Keratinocyte (primary cell): Measurements from ENCODE around the gene LRRC27. TPM values are rescaled to one million over a fixed set of nuclear protein-coding genes. Genes with fewer than 3 reads are reported as not detected.

Experiments used
- DNase-seq: peaks from one replicate; pipeline ENCODE4 v3.0.0-alpha.2; 2011; ENCODE audit warnings: low read depth, missing footprints, low spot score
- FAIRE-seq: peaks from 2 replicates; lab custom pipeline; 2011; peaks lifted over from hg19 to GRCh38; lab: Jason Lieb, UNC
- H2AFZ ChIP-seq: 2 replicates; pipeline ENCODE4 v1.6.0; 2012; ENCODE audit warnings: low read length, control low read depth, inconsistent platforms; ENCODE audit not compliant: control insufficient read depth
- H3K27ac ChIP-seq: 2 replicates; pipeline ENCODE4 v1.5.1; 2011; ENCODE audit warnings: low read length; ENCODE audit not compliant: control insufficient read depth, insufficient read depth
- H3K27me3 ChIP-seq: 3 replicates; pipeline ENCODE4 v1.6.0; 2011; ENCODE audit warnings: low read length; ENCODE audit not compliant: control insufficient read depth, insufficient read depth; ENCODE audit errors: extremely low read depth
- H3K36me3 ChIP-seq, 2 experiments: 2 replicates in 1 of 2; 3 replicates in 1 of 2; pipeline ENCODE4 v1.5.1; 2011; ENCODE audit warnings: low read length in 2 of 2, mild to moderate bottlenecking in 1 of 2; ENCODE audit not compliant: control insufficient read depth in 2 of 2, insufficient read depth in 2 of 2; ENCODE audit errors: extremely low read depth in 1 of 2
- H3K4me1 ChIP-seq: 3 replicates; pipeline ENCODE4 v1.5.1; 2011; ENCODE audit warnings: low read length; ENCODE audit not compliant: control insufficient read depth, insufficient read depth; ENCODE audit errors: extremely low read depth
- H3K4me2 ChIP-seq: 3 replicates; pipeline ENCODE4 v1.6.0; 2011; ENCODE audit warnings: low read depth, low read length; ENCODE audit not compliant: control insufficient read depth, insufficient read depth; ENCODE audit errors: extremely low read depth
- H3K4me3 ChIP-seq, 3 experiments: fragments of 200-600 bp in 1 of 3; sonication (generic) in 1 of 3; 2 replicates in 2 of 3; 3 replicates in 1 of 3; pipeline ENCODE4 v1.5.1; 2011 to 2016; ENCODE audit warnings: low read length in 3 of 3, mild to moderate bottlenecking in 3 of 3, control low read depth in 2 of 3, inconsistent platforms in 1 of 3, low read depth in 1 of 3, mixed read lengths in 1 of 3, mixed run types in 1 of 3, moderate library complexity in 1 of 3; ENCODE audit not compliant: control insufficient read depth in 2 of 3, insufficient read depth in 2 of 3; ENCODE audit errors: extremely low read depth in 1 of 3
- H3K79me2 ChIP-seq: 2 replicates; pipeline ENCODE4 v1.6.0; 2012; ENCODE audit warnings: low read length; ENCODE audit not compliant: control insufficient read depth, insufficient read depth
- H3K9ac ChIP-seq: 3 replicates; pipeline ENCODE4 v1.6.0; 2011; ENCODE audit warnings: low read length; ENCODE audit not compliant: control insufficient read depth, insufficient read depth; ENCODE audit errors: extremely low read depth
- H3K9me1 ChIP-seq: 3 replicates; pipeline ENCODE4 v1.6.0; 2011; ENCODE audit warnings: low read length; ENCODE audit not compliant: control insufficient read depth, insufficient read depth; ENCODE audit errors: extremely low read depth
- H3K9me3 ChIP-seq: 2 replicates; pipeline ENCODE4 v1.5.1; 2012; ENCODE audit warnings: low read depth, low read length; ENCODE audit not compliant: control insufficient read depth
- H4K20me1 ChIP-seq: 3 replicates; pipeline ENCODE4 v1.6.0; 2011; ENCODE audit warnings: low read length; ENCODE audit not compliant: control insufficient read depth, insufficient read depth; ENCODE audit errors: extremely low read depth
- EZH2 ChIP-seq: IDR thresholded peaks from one replicate; pipeline ENCODE4 v1.6.1; 2012; ENCODE audit warnings: inconsistent platforms, mild to moderate bottlenecking, low read length, moderate library complexity
- dilution Hi-C: fragments of 300-500 bp; cut with MboI; formaldehyde crosslinking; loops from one replicate; pipeline ENCODE4 v1.7.0; 2020; ENCODE audit warnings: low sequenced_read_pairs; ENCODE audit not compliant: extremely low pct_ligation_motif_present
- polyA plus RNA-seq, 5 experiments: library from polyadenylated mRNA; depleted of rRNA in 3 of 5; stranded (reverse) in 3 of 5; stranded (forward) in 1 of 5; unstranded in 1 of 5; fragments of >200 nt; gene quantifications; 1 replicate in 1 of 5; 2 replicates in 3 of 5; 3 replicates in 1 of 5; pipeline versions ENCODE4 v1.2.1 to v1.2.3, GENCODE V29; 2011 to 2012; ENCODE audit warnings: missing spikeins in 2 of 5, low read depth in 1 of 5, low replicate concordance in 1 of 5
- TF ChIP-seq, protein P1 (sequence below), 3 experiments: IDR thresholded peaks in 1 of 3; conservative IDR thresholded peaks in 1 of 3; optimal IDR thresholded peaks in 1 of 3; 2 replicates in 2 of 3; 3 replicates in 1 of 3; pipeline versions ENCODE3 to v1.5.1; 2011; ENCODE audit warnings: low read length in 3 of 3, mild to moderate bottlenecking in 3 of 3, moderate library complexity in 2 of 3, control low read depth in 1 of 3, inconsistent platforms in 1 of 3; ENCODE audit not compliant: insufficient read depth in 2 of 3; ENCODE audit errors: extremely low read depth in 1 of 3

The LRRC27 gene
- polyA plus RNA-seq, 1 donor (not counting 4 experiments of a cell fraction or from before 2014, with no cell fraction given): 3.0 TPM

DNA sequence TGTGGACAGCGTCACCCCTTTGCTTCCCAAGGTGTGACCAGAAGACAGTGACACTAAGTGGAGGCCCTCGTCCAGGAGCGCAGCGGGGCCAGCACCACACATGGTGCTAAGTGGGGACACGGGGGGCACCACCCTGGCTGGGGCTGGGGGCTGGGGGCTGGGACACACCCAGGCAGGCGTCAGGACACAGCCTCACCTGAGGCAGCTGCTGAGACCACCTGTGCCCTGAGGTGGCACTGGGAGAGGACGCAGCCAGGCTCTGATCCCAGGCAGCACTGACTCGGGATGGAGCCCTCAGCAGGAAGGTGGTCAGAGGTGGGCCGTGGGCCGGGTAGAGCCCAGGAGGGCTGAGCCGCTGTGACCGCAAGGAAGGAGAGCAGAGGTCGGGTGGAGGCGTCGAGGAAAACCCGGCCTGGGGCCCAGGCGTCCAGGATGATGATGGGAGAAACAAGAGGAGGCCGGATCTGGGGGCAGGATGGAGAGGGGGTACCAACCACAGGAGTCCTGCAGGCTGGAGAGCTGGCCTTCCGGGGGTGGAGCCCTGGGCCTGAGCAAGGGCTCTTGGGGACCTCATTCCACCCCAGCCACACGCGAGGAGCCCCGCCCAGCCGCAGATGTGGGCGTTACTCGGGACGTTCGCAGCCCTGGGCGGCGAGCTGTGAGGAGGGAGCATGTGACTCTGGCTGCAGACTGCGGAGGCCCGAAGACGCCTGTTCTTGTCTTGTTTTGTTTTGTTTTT, 22.5 kb downstream of the LRRC27 start:
- peaks cover 0 to 1% of the 10 kb centered on the region in 2 experiments for H3K36me3 ChIP-seq
- DNase-seq (no peak), FAIRE-seq (no peak)
- H3K4me1 ChIP-seq: no peaks in the 10 kb centered on the region
- dilution Hi-C loops: no loop called here
- no peaks in the 10 kb centered on the region for H3K9me1 ChIP-seq
- H3K27me3 ChIP-seq: no peaks in the 10 kb centered on the region
- H3K4me3 ChIP-seq: no peak overlapping the region
- H2AFZ ChIP-seq: no peak overlapping the region
- no peaks in the 10 kb centered on the region for H3K79me2 ChIP-seq
- TF ChIP-seq EZH2: no peak
- TF ChIP-seq, protein P1, sequence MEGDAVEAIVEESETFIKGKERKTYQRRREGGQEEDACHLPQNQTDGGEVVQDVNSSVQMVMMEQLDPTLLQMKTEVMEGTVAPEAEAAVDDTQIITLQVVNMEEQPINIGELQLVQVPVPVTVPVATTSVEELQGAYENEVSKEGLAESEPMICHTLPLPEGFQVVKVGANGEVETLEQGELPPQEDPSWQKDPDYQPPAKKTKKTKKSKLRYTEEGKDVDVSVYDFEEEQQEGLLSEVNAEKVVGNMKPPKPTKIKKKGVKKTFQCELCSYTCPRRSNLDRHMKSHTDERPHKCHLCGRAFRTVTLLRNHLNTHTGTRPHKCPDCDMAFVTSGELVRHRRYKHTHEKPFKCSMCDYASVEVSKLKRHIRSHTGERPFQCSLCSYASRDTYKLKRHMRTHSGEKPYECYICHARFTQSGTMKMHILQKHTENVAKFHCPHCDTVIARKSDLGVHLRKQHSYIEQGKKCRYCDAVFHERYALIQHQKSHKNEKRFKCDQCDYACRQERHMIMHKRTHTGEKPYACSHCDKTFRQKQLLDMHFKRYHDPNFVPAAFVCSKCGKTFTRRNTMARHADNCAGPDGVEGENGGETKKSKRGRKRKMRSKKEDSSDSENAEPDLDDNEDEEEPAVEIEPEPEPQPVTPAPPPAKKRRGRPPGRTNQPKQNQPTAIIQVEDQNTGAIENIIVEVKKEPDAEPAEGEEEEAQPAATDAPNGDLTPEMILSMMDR (optimal IDR thresholded peaks at IDR 0.05 in 1 of 3, IDR thresholded peaks at IDR 0.05 in 1 of 3, conservative IDR thresholded peaks at IDR 0.05 in 1 of 3; ENCODE audit: extremely low read depth in 1 of 3, insufficient read depth in 2 of 3, low read length in 3 of 3): no peak
- H4K20me1 ChIP-seq: no peaks in the 10 kb centered on the region
- H3K27ac ChIP-seq: no peak overlapping the region
- no peak overlapping the region for H3K4me2 ChIP-seq
- no peak overlapping the region for H3K9ac ChIP-seq
- no peaks in the 10 kb centered on the region for H3K9me3 ChIP-seq

DNA sequence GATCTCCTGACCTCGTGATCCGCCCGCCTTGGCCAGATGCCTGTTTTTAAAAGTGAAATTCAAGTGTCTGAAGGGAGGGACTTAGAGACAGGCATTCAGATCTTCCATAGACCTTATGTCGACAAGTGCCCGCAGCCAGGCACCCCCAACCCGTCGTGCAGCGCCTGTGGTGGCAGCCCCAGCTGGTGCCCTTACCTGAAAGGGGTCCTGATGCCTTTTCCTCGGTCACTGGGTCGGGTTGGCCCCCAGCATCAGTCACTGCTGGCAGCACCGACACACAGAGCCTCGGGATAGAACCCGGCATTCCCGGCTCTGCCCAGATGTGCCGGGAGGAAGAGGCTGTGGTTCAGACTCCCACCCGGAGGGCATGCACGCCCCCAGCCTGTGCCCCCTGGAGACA, 23.3 kb downstream of the LRRC27 start:
- H3K9me3 ChIP-seq: no peaks in the 10 kb centered on the region
- no peak overlapping the region for H3K9ac ChIP-seq
- H3K27me3 ChIP-seq: no peaks in the 10 kb centered on the region
- no peaks in the 10 kb centered on the region for H4K20me1 ChIP-seq
- no peak overlapping the region for H3K4me3 ChIP-seq
- H3K4me2 ChIP-seq: no peak overlapping the region
- peaks cover 0 to 1% of the 10 kb centered on the region in 2 experiments for H3K36me3 ChIP-seq
- H3K9me1 ChIP-seq: no peaks in the 10 kb centered on the region
- FAIRE-seq (no peak), DNase-seq (no peak)
- H3K79me2 ChIP-seq: no peaks in the 10 kb centered on the region
- TF ChIP-seq EZH2: no peak
- TF ChIP-seq, protein P1 (optimal IDR thresholded peaks at IDR 0.05 in 1 of 3, IDR thresholded peaks at IDR 0.05 in 1 of 3, conservative IDR thresholded peaks at IDR 0.05 in 1 of 3; ENCODE audit: extremely low read depth in 1 of 3, insufficient read depth in 2 of 3, low read length in 3 of 3): no peak
- no peaks in the 10 kb centered on the region for H3K4me1 ChIP-seq
- no peak overlapping the region for H3K27ac ChIP-seq
- no peak overlapping the region for H2AFZ ChIP-seq
- dilution Hi-C loops: no loop called here
